HCT116 (cell line): ENCODE data around the gene NBAS.

Experiments
- CBX3 ChIP-seq: IDR thresholded peaks from 2 replicates; pipeline ENCODE4 v1.6.1; 2012; ENCODE audit warnings: low read depth
- EZH2 ChIP-seq: fragments of 200-600 bp; sonication (generic); IDR thresholded peaks from 2 replicates; pipeline ENCODE4 v1.6.1; 2017; ENCODE audit warnings: antibody characterized with exemption, mixed run types
- EZH2phosphoT487 ChIP-seq: fragments of 200-600 bp; IDR thresholded peaks from 2 replicates; pipeline ENCODE4 v1.6.1; 2018; ENCODE audit warnings: antibody characterized with exemption, borderline replicate concordance
- MAX ChIP-seq: IDR thresholded peaks from 2 replicates; pipeline ENCODE4 v1.6.1; 2012
- POLR2A ChIP-seq: IDR thresholded peaks from 2 replicates; pipeline ENCODE4 v1.7.0; 2011; ENCODE audit warnings: borderline replicate concordance; ENCODE audit not compliant: insufficient read depth, insufficient read length; ENCODE audit errors: extremely low read depth
- POLR2AphosphoS5 ChIP-seq: IDR thresholded peaks from 2 replicates; pipeline ENCODE4 v1.6.1; 2011; ENCODE audit warnings: mild to moderate bottlenecking, low read depth, low read length, moderate library complexity
- SIN3A ChIP-seq: IDR thresholded peaks from 2 replicates; pipeline ENCODE4 v1.6.1; 2012; ENCODE audit warnings: low read depth
- SP1 ChIP-seq: IDR thresholded peaks from 2 replicates; pipeline ENCODE4 v1.6.1; 2012; ENCODE audit warnings: low read depth
- YY1 ChIP-seq: IDR thresholded peaks from 2 replicates; pipeline ENCODE4 v1.6.1; 2011; ENCODE audit warnings: low read length, low read depth, moderate library complexity, mild to moderate bottlenecking; ENCODE audit not compliant: insufficient replicate concordance; ENCODE audit errors: extremely low read depth
- TF ChIP-seq, protein P1 (sequence below), 3 experiments: fragments of 200-600 bp in 1 of 3; sonication (generic) in 1 of 3; IDR thresholded peaks in 2 of 3; conservative IDR thresholded peaks in 1 of 3; 2 replicates each; pipeline ENCODE4 v1.5.1; 2012 to 2017; ENCODE audit warnings: low read depth in 2 of 3, low read length in 2 of 3, antibody characterized with exemption in 1 of 3, borderline replicate concordance in 1 of 3, control low read depth in 1 of 3, mild to moderate bottlenecking in 1 of 3, mixed read lengths in 1 of 3, mixed run types in 1 of 3, moderate library complexity in 1 of 3; ENCODE audit not compliant: insufficient read depth in 1 of 3
- TF ChIP-seq, protein P2 (sequence below): IDR thresholded peaks from 2 replicates; pipeline ENCODE4 v1.6.1; 2012; ENCODE audit warnings: low read depth
- TF ChIP-seq, protein P3 (sequence below): IDR thresholded peaks from 2 replicates; pipeline ENCODE4 v1.6.1; 2011; ENCODE audit warnings: mild to moderate bottlenecking, low read length, moderate library complexity; ENCODE audit not compliant: insufficient replicate concordance; ENCODE audit errors: extremely low read depth

DNA sequence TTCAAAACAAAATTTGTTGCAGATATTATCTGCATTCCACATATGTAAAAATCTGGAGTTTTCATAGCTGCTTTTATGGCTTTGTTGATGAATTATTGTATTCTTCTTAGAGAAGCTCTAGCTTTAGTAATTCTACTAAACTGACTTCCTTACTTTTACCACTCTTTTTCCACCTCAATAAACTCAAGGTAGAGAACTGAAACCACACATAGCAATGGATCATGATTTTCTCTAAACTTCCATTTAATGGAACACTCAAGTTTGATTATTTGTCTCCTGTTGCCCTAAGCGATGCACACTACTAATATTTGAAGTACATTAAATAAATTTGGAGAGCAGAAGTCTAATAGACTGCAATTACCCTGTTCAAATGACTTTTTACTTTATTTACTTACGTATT, 192.0 kb downstream of the NBAS start:
- TF ChIP-seq, protein P1, sequence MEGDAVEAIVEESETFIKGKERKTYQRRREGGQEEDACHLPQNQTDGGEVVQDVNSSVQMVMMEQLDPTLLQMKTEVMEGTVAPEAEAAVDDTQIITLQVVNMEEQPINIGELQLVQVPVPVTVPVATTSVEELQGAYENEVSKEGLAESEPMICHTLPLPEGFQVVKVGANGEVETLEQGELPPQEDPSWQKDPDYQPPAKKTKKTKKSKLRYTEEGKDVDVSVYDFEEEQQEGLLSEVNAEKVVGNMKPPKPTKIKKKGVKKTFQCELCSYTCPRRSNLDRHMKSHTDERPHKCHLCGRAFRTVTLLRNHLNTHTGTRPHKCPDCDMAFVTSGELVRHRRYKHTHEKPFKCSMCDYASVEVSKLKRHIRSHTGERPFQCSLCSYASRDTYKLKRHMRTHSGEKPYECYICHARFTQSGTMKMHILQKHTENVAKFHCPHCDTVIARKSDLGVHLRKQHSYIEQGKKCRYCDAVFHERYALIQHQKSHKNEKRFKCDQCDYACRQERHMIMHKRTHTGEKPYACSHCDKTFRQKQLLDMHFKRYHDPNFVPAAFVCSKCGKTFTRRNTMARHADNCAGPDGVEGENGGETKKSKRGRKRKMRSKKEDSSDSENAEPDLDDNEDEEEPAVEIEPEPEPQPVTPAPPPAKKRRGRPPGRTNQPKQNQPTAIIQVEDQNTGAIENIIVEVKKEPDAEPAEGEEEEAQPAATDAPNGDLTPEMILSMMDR (IDR thresholded peaks at IDR 0.05 in 2 of 3, conservative IDR thresholded peaks at IDR 0.05 in 1 of 3; ENCODE audit: borderline replicate concordance in 1 of 3, insufficient read depth in 1 of 3, low read depth in 2 of 3, low read length in 2 of 3) = no peak
- no peak for TF ChIP-seq MAX
- no peak for TF ChIP-seq SP1
- TF ChIP-seq EZH2 = no peak
- TF ChIP-seq, protein P2, sequence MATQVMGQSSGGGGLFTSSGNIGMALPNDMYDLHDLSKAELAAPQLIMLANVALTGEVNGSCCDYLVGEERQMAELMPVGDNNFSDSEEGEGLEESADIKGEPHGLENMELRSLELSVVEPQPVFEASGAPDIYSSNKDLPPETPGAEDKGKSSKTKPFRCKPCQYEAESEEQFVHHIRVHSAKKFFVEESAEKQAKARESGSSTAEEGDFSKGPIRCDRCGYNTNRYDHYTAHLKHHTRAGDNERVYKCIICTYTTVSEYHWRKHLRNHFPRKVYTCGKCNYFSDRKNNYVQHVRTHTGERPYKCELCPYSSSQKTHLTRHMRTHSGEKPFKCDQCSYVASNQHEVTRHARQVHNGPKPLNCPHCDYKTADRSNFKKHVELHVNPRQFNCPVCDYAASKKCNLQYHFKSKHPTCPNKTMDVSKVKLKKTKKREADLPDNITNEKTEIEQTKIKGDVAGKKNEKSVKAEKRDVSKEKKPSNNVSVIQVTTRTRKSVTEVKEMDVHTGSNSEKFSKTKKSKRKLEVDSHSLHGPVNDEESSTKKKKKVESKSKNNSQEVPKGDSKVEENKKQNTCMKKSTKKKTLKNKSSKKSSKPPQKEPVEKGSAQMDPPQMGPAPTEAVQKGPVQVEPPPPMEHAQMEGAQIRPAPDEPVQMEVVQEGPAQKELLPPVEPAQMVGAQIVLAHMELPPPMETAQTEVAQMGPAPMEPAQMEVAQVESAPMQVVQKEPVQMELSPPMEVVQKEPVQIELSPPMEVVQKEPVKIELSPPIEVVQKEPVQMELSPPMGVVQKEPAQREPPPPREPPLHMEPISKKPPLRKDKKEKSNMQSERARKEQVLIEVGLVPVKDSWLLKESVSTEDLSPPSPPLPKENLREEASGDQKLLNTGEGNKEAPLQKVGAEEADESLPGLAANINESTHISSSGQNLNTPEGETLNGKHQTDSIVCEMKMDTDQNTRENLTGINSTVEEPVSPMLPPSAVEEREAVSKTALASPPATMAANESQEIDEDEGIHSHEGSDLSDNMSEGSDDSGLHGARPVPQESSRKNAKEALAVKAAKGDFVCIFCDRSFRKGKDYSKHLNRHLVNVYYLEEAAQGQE = no peak
- no peak for TF ChIP-seq YY1
- TF ChIP-seq EZH2phosphoT487 = no peak
- no peak for TF ChIP-seq POLR2AphosphoS5
- TF ChIP-seq POLR2A = no peak
- TF ChIP-seq SIN3A = no peak
- TF ChIP-seq CBX3 = no peak
- TF ChIP-seq, protein P3, sequence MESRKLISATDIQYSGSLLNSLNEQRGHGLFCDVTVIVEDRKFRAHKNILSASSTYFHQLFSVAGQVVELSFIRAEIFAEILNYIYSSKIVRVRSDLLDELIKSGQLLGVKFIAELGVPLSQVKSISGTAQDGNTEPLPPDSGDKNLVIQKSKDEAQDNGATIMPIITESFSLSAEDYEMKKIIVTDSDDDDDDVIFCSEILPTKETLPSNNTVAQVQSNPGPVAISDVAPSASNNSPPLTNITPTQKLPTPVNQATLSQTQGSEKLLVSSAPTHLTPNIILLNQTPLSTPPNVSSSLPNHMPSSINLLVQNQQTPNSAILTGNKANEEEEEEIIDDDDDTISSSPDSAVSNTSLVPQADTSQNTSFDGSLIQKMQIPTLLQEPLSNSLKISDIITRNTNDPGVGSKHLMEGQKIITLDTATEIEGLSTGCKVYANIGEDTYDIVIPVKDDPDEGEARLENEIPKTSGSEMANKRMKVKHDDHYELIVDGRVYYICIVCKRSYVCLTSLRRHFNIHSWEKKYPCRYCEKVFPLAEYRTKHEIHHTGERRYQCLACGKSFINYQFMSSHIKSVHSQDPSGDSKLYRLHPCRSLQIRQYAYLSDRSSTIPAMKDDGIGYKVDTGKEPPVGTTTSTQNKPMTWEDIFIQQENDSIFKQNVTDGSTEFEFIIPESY = no peak
